GM18519 (cell line): ENCODE measurements around the gene CLGN.
A peak's percentile ranks its signal among the peaks of the same experiment; 100 is the strongest.

Experiments used
- ATAC-seq: cut with Tn5 transposase; IDR thresholded peaks from one replicate; pipeline ENCODE4 v1.9.1; 2021; ENCODE audit warnings: mild to moderate bottlenecking, moderate library complexity; ENCODE audit not compliant: unreplicated experiment, low FRiP score

CLGN gene

GRCh38 chr4:140388015-140388414, 39.4 kb downstream of the CLGN start:
- ATAC-seq: no peak

GRCh38 chr4:140382732-140383131, 44.7 kb downstream of the CLGN start:
- ATAC-seq: no peak

DNA sequence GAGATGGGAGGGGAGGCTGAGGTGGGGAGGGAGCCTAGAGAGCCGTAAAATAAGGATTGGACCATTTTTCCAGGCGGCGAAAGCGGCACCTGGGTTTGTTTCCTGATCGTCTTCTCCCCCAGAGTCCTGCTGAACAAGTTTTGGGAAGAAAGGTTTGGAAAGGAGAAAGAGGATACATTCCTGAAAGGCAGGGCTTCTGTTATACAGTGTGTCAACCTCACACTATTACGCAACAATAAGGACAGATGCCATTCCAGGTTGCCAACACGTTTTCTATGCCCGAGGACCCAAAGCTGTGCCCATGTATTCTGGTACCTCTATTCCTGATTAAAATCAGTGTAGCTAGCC, 53.3 kb downstream of the CLGN start:
- ATAC-seq: no peak

DNA sequence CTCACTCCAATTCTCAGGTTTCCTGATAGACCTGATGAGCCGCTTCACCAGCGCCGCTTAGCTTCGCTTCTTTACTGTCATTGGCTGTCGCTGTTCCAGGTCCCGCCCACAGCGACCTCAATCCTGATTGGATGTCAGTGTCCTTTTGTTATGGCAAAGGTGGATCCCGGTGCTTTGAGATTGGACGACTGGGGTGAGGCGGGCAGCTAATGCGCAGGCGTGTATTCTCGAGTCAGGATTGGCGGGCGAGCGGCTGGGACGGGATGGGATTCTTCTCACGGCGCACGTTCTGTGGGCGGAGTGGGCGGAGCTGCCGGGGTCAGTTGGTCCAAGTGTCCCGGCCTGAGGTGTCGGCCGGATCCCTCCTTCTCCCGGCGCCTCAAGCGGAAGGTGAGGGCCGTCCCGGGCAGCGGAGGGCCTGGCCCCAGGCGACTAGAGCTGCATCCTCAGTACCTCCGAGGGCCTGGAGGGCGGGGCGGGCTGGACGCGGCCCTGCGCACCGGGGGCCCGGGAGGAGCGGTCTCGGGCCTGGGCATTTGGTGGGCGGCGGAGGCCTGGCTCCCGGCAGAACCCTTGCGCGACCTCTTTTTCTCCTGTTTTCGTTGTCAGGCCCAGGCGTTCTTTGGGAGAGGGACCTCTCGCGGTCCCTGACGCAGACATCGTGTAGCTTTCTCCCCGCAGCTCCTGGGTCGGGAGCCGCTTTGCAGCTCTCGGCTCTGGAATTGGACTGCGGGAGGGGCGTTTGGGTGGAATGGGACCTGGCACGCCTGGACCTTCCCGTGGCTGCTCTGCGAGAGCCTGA, 53.9 kb downstream of the CLGN start, which contains the start of gene SCOC:
Gene SCOC (plus strand): TSS at position 319 of the 802 bp plus-strand sequence. CDS start 5,525 bp downstream, outside the sequence.
- ATAC-seq: peak; percentile 84

DNA sequence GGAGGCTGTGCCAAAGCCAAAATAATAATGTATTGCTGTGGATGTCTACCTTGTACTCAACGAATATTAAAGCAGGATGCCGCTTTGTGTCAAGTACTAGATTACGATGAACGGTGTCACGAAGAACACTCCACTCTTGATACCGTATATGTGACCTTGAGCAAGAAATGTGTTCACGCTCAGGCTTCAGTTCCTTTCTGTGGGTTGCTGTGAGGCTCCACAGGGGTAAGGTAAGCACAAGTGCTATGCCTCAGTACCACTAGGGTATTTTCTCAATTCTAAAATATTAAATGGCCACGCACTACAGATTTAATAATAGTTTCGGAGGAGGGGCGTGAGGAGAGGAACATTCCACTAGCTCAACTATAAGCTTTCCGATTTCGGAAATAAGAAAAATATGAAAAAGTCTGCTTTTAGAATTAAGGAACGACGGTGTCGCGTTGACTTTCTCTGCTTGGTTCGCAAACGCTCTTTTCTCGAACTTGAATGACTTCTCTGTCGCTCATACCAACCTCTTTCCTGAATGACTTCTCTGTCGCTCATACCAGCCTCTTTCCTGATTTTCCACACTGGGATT, 54.6 kb downstream of the CLGN start:
- ATAC-seq: peak; percentile 54

GRCh38 chr4:140368686-140369085, 58.8 kb downstream of the CLGN start:
- ATAC-seq: no peak

GRCh38 chr4:140367738-140368137, 59.7 kb downstream of the CLGN start:
- no peak for ATAC-seq

DNA sequence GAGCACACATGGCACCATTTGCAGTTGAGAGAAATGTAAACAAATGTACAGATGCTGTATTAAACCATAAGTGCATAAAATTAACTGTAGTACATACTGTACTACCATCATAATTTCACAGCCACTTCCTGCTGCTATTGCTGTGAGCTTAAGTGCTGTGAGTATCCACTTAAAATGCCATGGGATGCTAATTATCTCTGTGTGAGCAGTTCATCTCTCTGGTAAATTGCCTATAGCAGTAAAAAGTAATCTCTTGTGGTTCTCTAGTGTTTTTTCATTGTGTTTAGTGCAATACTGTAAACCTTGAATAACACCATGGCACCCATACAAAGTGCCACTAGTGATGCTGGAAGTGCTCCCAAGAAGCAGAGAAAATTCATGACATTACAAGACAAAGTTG, 63.9 kb downstream of the CLGN start:
- no peak for ATAC-seq

DNA sequence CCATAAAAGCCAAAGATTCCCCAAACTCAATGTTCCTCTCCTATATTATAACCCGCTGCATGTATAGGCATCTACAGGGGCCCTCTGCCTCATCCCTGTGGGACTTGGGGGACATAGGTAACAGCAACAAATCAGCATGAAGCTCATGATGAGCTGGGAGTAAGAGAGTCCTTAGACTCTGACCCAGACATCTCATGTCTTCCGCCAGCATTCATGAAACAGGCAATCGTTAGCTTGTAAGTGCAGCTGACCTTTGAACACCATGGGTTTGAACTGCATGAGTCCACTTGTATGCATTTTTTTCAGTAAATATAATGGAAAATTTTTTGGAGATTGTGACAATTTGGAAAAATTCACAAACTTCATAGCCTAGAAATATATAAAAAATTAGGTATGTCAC, 64.4 kb downstream of the CLGN start:
- no peak for ATAC-seq

DNA sequence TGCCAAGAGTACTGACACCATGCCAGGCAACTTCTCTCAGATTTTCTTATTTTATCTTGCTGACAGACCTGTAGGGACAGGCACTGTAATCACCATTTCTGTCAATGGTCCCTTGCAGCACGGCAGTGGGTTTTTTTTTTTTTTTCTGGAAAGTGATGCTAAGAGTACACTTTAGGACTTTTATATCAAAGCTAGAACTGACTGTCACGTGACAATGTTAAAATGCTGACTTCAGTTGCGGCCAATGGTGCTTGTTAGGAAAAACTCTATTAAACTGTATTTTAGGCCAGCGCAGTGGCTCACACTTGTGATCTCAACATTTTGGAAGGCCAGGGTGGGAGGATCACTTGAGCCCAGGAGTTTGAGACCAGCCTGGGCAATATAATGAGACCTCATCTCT, 66.3 kb downstream of the CLGN start:
- ATAC-seq: no peak

DNA sequence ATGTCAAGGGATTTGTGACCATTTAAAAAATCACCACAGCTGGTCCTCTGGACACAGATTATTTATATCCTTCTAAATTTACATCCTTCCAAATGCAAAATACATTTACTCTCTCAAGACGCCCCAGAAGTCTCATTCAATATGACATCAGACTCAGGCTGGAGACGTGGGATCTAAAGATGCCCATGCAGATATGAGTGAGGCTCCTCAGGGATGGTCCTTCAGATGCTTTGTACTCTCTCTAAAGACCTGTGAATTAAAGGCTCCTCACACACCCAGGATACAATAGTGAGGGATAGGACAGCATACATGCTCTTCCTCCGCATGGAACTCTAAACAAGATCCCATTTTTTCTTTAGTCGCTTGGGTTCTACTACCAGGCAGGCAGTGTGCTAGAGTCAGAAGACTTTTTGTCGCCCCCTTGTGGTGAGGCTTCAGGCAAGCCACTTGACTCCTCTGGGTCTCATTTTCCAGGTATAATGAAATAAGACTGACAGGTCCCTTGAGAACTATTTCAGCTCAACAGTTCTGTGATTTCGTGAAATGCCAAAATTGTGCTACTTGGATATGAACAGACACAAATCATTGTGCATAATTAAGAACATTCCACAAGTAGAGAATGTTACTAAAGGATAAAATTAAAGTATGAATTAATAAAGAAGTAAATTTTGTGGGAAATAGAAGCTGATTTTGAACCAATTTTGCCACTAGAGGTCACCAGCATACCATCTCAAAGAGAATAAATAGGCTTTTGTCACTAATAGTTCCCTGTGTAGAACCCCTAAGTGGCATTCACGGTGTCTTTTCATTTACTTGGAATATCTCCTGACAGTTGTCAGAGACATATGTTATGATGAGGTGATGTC, 67.7 kb downstream of the CLGN start:
- peak; percentile 92 for ATAC-seq

GRCh38 chr4:140358281-140358680, 69.2 kb downstream of the CLGN start:
- no peak for ATAC-seq

DNA sequence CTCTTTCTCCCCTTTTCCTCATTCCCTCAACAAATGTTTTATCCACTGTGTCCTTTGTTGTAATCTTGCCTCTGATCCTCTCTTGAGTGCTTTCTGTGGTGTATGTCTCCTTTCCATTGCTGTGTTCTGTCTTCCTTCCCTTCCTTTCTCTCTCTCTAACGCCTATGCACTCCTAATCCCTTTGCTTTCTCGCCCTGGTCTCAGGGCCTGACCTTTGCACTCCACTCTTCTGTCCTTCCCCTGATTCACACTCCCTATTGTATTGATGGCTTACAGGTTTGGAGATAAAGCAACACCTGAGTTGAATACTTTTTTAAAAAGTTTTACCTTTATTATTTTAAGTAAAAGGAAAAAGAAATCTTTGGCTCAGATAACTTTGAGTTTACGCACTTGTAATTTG, 69.6 kb downstream of the CLGN start:
- no peak for ATAC-seq

DNA sequence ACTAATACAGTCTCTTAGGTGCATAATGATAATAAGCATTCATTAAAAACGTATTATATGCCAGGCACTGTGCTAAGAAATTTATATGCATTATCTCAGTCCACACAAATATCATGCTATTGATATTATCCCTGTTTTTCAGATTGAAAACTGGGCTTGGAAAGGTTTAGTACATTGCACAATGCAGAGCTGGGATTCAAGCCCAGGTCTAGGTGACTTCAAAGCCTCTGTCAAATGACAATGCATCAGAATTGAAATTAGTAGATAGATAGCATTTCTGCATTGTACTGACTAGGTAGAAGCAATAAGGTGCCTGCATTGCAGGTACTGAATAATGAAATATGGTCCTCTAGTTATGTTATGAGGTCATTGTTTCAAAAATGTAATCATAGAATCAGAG, 72.2 kb downstream of the CLGN start:
- ATAC-seq: no peak

DNA sequence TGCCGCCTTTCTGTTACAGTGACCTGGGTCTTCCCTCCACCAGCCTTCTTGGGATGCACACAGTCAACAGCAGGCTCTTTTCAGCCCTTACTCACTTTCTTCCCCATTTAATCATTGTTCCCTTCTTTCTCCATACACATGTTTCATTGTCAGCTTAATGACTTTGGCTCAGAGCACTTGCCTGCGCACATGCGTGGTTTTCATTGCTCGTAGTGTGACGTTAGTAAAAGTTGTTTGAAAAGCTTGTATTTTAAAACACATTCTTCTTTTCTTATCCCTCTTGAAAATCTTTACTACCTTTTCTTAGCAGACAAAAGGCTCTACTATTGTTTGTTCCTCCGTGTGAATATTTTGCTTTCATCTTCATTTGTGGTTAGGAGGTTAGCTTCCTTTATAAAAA, 73.7 kb downstream of the CLGN start:
- ATAC-seq: no peak

- ATAC-seq: no peak
These were observed 76.1 kb downstream of the CLGN start for GRCh38 chr4:140351093-140352075.

DNA sequence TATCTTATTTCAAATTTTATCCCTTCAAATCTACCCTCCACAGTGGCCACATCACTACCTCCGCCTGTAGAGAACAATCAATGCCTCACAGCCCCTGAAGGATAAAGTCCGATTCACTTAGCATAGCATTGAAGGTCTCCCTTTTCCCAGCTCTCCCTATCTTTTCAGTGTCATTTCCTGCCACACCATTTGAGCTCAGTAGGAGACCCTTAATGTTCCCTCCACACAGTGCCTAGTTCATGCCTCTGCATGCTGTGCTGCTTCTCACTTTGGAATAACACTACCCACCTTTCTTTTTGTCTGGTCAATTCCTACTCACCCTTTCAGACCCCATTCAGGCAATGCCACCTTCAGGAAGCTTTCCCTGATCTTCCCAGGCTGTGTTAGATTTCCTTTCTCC, 77.6 kb downstream of the CLGN start:
- no peak for ATAC-seq

- ATAC-seq: no peak
These were observed 81.3 kb downstream of the CLGN start for GRCh38 chr4:140346136-140346535.

DNA sequence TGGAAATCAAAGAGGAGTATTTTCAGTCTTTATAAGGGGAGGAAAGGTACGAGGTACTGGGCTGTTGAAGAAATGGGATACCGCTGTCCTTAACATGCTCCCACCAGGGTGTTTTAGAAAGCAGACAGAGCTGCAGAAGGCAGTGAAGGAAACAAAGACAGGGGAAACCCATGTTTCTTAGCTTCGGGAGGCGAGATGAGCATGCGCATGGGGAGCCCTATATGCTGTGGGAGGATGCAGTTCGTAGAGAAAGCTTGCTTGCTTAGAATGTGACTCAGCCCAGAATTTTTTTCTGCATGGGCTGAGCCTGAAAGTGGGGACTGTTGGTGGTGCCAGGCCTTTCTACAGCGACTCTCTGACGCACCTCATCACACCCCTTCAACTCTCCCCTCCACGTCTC, 82.8 kb downstream of the CLGN start:
- ATAC-seq: no peak

DNA sequence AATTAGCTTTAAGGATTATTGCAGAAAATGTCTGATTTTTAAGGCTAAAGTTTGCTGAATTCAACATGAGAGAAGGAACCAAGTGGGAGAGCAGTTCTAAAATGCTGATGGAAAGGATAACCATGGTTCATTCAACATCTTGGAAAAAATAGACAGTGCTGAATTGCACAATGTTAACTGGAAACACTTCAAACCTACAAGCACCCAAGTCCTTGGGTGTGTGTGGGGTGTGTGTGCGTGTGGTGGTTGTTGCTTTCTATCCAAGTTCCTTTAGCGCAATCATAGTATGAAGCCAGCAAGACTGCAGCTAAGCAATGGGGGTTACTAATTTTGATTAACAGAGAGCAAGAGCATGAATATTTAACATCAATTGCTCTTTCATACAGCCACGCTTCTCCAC, 83.3 kb downstream of the CLGN start:
- no peak for ATAC-seq
